Sigmoid colon (tissue), 7 donors: ENCODE data around the gene TMEM132D. TPM values are rescaled to one million over a fixed set of nuclear protein-coding genes. Genes with fewer than 3 reads are reported as not detected.

ENCODE experiments used
- DNase-seq: peaks from one replicate; pipeline ENCODE4 v3.0.0-alpha.2; 2019
- H3K27ac ChIP-seq, 4 donors: fragments of 200-600 bp; sonication (generic); one replicate each; pipeline ENCODE4 v1.5.1; 2016 to 2019; ENCODE audit warnings: mild to moderate bottlenecking in 1 of 4
- H3K27me3 ChIP-seq, 3 donors: fragments of 200-600 bp; sonication (generic); one replicate each; pipeline ENCODE4 v1.5.1; 2019; ENCODE audit warnings: mild to moderate bottlenecking in 1 of 3
- H3K36me3 ChIP-seq, 4 donors: fragments of 200-600 bp; sonication (generic); one replicate each; pipeline ENCODE4 v1.5.1; 2016 to 2019
- H3K4me1 ChIP-seq, 4 donors: fragments of 200-600 bp; sonication (generic); one replicate each; pipeline ENCODE4 v1.5.1; 2017 to 2019
- H3K4me3 ChIP-seq, 4 donors: fragments of 200-600 bp; sonication (generic); one replicate each; pipeline ENCODE4 v1.5.1; 2017 to 2019; ENCODE audit warnings: mild to moderate bottlenecking in 2 of 4, moderate library complexity in 1 of 4
- H3K9me3 ChIP-seq, 4 donors: fragments of 200-600 bp in 3 of 4; sonication (generic) in 3 of 4; one replicate each; pipeline versions ENCODE4 v1.5.1 to v1.6.1; 2013 to 2019
- EP300 ChIP-seq, 4 donors: sonication (generic); formaldehyde crosslinking; IDR thresholded peaks; one replicate each; pipeline ENCODE4 v1.6.1; 2017; ENCODE audit warnings: antibody characterized with exemption in 4 of 4
- POLR2A ChIP-seq, 2 donors: fragments of 450-650 bp; IDR thresholded peaks; one replicate each; pipeline ENCODE4 v1.6.1; 2016; ENCODE audit warnings: antibody characterized with exemption in 2 of 2, mild to moderate bottlenecking in 2 of 2, moderate library complexity in 2 of 2
- POLR2AphosphoS5 ChIP-seq, 4 donors: sonication (generic); formaldehyde crosslinking; IDR thresholded peaks; one replicate each; pipeline ENCODE4 v1.6.1; 2017; ENCODE audit warnings: antibody characterized with exemption in 4 of 4
- WGBS, 2 donors: extraction: QIAGEN DNeasy Blood & Tissue Kit; methylation state at CpG; one replicate each; pipeline ENCODE4 v1.1.7; 2013; 5-methylcytosine and 5-hydroxymethylcytosine counted together
- intact Hi-C: fragments of 100-400 bp; cut with DNase I; formaldehyde crosslinking; loops from one replicate; pipeline ENCODE4 v1.15.1; 2023
- polyA plus RNA-seq, 3 donors: library from polyadenylated mRNA; stranded (reverse); fragments of 200-250 nt; gene quantifications; one replicate each; pipeline ENCODE4 v1.2.3, GENCODE V29; 2013
- total RNA-seq, 4 donors: library from RNA; depleted of rRNA; stranded (reverse); fragments of >200 nt; gene quantifications; one replicate each; pipeline ENCODE4 v1.1.0, GENCODE V29; 2016
- TF ChIP-seq, protein P1 (sequence below), 4 experiments: fragments of 450-650 bp in 3 of 4; fragments of 200-600 bp in 1 of 4; IDR thresholded peaks; one replicate each; pipeline ENCODE4 v1.5.1; 2016 to 2019; ENCODE audit warnings: antibody characterized with exemption in 4 of 4, mild to moderate bottlenecking in 3 of 4, moderate library complexity in 2 of 4
- donor health status: healthy with polysubstance abuse.
- donor health status: Bipolar disorder and iron deficiency.
- donor health status: healthy.

TMEM132D gene
- total and polyA plus RNA-seq, 7 donors: under 0.01 to 0.03 (median under 0.01) TPM; not detected in 3

DNA sequence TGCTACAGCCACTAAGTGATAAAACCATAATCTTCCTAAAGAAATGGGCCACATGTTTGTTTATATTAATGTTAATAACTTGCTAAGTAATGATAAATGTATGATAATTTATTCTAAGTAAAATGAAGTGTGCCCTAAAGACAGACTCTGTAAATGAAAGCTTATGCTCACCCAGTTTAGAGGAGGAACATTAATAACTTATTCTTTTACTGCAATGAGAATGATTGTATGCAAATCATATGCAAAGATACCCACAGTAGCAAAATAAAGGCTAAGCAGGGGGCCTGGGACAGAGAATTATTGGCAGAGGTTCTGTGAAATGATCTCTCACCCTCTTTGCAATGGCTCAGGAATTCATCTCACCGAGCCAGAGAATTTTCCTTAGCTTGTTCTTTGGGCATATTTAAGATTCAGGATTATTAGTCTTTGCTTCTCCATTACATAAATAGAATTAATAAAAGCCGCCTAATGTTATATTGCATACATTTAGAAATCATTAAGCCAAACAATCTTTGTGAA lies 75.9 kb downstream of the TMEM132D start:
- 60 to 63% methylated on average over 2 of the region's 2 CpGs for WGBS, 2 donors

DNA sequence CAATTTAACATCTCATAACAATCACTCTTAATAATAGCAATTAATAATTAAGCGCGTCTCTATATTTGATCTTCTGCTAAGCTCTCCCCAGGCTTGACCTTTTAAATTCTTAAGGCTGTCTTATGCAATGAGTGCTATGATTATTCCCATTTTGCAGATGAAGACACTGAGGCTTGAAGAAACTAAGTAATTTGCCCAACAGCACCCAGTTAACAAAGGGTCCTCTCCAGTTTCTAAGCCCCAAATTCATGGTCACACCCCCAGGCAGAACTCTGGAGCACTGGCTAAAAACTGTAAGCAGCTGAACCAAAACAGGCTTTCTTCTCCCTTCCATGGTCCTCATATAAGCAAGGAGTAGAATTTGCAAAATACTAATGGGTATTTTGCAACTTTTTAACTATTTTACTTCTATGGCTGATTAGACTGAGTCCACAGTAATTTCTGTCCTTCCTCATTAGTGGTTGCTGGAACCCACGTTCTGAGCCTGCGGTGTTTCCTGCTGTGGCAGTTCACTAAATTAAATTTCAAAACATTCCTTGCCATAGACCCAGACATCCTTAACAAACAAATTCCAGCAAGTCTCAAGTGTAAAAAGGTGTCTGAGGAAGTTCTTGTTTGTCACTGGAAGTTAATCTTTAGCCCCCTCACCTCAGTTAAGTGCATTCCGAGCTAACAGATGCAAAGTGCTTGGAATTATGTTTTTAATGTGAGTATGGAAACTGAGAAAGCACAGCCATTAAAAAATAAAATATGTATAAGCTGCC lies 76.5 kb downstream of the TMEM132D start:
- intact Hi-C loops: no loop called here
- peaks cover 0 to 2% (median 0%) of the 10 kb centered on the region in 4 donors for H3K9me3 ChIP-seq
- 50 to 54% methylated on average over 5 of the region's 5 CpGs for WGBS, 2 donors
- TF ChIP-seq EP300 (IDR thresholded peaks at IDR 0.05) (no peak), POLR2A (IDR thresholded peaks at IDR 0.05) (no peak)
- no peaks in the 10 kb centered on the region for H3K27me3 ChIP-seq
- no peak overlapping the region for H3K4me3 ChIP-seq
- no peaks in the 10 kb centered on the region for H3K36me3 ChIP-seq
- H3K27ac ChIP-seq: no peak overlapping the region
- DNase-seq: no peak
- no peaks in the 10 kb centered on the region for H3K4me1 ChIP-seq

More for the DNA sequence above, 75.9 kb downstream of the TMEM132D start:
- Histone ChIP-seq H3K27me3 (no peaks in the 10 kb centered on the region), H3K36me3 (no peaks in the 10 kb centered on the region), H3K9me3 (peaks cover 0 to 2% (median 0%) of the 10 kb centered on the region in 4 donors), H3K27ac (no peak overlapping the region), H3K4me3 (no peak overlapping the region), H3K4me1 (no peaks in the 10 kb centered on the region)
- TF ChIP-seq EP300 (IDR thresholded peaks at IDR 0.05) (no peak), POLR2A (IDR thresholded peaks at IDR 0.05) (no peak), POLR2AphosphoS5 (IDR thresholded peaks at IDR 0.05) (no peak)
- TF ChIP-seq, protein P1, sequence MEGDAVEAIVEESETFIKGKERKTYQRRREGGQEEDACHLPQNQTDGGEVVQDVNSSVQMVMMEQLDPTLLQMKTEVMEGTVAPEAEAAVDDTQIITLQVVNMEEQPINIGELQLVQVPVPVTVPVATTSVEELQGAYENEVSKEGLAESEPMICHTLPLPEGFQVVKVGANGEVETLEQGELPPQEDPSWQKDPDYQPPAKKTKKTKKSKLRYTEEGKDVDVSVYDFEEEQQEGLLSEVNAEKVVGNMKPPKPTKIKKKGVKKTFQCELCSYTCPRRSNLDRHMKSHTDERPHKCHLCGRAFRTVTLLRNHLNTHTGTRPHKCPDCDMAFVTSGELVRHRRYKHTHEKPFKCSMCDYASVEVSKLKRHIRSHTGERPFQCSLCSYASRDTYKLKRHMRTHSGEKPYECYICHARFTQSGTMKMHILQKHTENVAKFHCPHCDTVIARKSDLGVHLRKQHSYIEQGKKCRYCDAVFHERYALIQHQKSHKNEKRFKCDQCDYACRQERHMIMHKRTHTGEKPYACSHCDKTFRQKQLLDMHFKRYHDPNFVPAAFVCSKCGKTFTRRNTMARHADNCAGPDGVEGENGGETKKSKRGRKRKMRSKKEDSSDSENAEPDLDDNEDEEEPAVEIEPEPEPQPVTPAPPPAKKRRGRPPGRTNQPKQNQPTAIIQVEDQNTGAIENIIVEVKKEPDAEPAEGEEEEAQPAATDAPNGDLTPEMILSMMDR (IDR thresholded peaks at IDR 0.05): no peak
- no peak for DNase-seq
- intact Hi-C loops: no loop called here

DNA sequence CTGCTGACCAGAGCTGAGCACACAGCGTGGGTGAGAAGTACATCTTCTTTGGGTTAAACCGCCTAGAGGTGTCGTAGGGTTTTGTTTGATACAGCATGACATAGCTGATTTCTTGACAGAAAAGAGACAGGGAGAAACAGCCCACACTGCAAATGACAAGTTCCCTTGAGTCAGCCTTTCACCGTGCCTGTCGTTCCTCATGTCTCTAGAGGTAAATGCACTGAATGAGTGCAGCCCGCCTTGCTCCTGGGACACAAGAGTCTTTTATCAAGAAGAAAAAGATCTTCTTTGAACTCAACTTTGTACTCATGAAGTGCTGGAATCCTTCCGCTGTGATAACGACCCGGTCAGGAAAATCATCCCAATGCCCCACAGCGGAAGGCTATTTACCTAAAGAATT lies 77.6 kb downstream of the TMEM132D start:
- Histone ChIP-seq H3K9me3 (peaks cover 0 to 2% (median 0%) of the 10 kb centered on the region in 4 donors), H3K36me3 (no peaks in the 10 kb centered on the region), H3K27me3 (no peaks in the 10 kb centered on the region), H3K27ac (no peak overlapping the region), H3K4me1 (no peaks in the 10 kb centered on the region), H3K4me3 (no peak overlapping the region)
- DNase-seq: no peak
- intact Hi-C loops: no loop called here
- WGBS, 2 donors: 64 to 70% methylated on average over 10 of the region's 10 CpGs
- TF ChIP-seq POLR2AphosphoS5 (IDR thresholded peaks at IDR 0.05): no peak
- TF ChIP-seq POLR2A (IDR thresholded peaks at IDR 0.05): no peak
- TF ChIP-seq, protein P1 (IDR thresholded peaks at IDR 0.05): no peak

DNA sequence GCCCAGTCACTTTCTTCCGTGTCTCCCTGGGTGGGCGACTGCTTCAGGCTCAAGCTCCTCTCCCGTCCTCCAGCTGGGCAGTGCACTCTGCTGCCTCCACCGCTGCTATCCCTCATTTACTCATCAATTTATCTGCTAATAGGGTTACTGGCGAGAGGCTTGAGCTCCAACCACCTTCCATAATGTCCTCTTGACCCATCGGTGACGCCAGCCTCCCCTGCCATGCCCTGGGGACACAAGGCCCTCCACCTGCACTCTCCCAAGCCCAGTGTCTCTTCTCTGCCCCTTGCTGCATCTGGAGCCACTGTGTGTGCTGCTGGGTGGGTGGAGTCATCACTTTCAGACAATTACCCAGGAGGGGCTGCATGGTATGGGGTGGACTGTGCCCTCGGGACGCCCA lies 78.5 kb downstream of the TMEM132D start:
- Histone ChIP-seq H3K4me3 (no peak overlapping the region), H3K9me3 (peaks cover 0 to 2% (median 0%) of the 10 kb centered on the region in 4 donors), H3K4me1 (no peaks in the 10 kb centered on the region), H3K27ac (no peak overlapping the region), H3K36me3 (no peaks in the 10 kb centered on the region), H3K27me3 (no peaks in the 10 kb centered on the region)
- intact Hi-C loops: no loop called here
- TF ChIP-seq EP300 (IDR thresholded peaks at IDR 0.05): no peak
- no peak for TF ChIP-seq POLR2AphosphoS5 (IDR thresholded peaks at IDR 0.05)
- TF ChIP-seq POLR2A (IDR thresholded peaks at IDR 0.05): no peak
- TF ChIP-seq, protein P1 (IDR thresholded peaks at IDR 0.05): no peak
- 61 to 68% methylated on average over 9 of the region's 9 CpGs for WGBS, 2 donors
- no peak for DNase-seq

DNA sequence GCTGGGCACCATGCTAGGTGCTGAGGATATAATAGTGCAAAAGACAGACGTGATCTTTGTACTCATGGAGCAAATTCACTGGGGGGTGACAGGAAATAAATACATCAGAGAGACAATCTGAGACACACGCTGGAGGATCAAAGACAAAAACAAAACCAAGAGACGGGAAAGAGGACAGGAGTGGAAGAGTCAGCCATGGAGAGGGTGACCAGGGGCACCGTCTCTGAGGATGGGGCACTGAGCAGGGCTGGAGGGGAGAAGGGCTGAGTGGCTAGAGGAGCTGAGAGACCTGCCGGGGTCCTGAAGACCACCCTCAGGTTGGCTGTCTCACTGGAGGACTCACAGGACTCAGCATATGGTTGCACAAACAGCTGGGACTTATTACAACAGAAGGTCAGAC lies 81.9 kb downstream of the TMEM132D start:
- Histone ChIP-seq H3K27ac (no peak overlapping the region), H3K4me1 (no peaks in the 10 kb centered on the region), H3K4me3 (no peak overlapping the region), H3K27me3 (no peaks in the 10 kb centered on the region), H3K9me3 (peaks cover 0 to 2% (median 0%) of the 10 kb centered on the region in 4 donors), H3K36me3 (no peaks in the 10 kb centered on the region)
- WGBS, 2 donors: 76 to 78% methylated on average over 5 of the region's 5 CpGs
- intact Hi-C loops: no loop called here
- TF ChIP-seq, protein P1 (IDR thresholded peaks at IDR 0.05): no peak
- no peak for TF ChIP-seq POLR2A (IDR thresholded peaks at IDR 0.05)
- TF ChIP-seq POLR2AphosphoS5 (IDR thresholded peaks at IDR 0.05): no peak
- TF ChIP-seq EP300 (IDR thresholded peaks at IDR 0.05): no peak
- no peak for DNase-seq
